NOMO-1 treated with DMSO at 0.1 percent for 48 hours (cell line): ENCODE data around the gene TP53.

Source experiments
- DNase-seq: peaks from one replicate; lab custom pipeline; 2025; ENCODE audit not compliant: unreplicated experiment; lab: John Stamatoyannopoulos, UW

TP53 gene

GRCh38 chr17:7687072-7687907 lies at the start of gene TP53:
Gene TP53, minus strand, starts transcription at chr17:7687490. Its CDS starts 10,896 bp downstream, at chr17:7676594.
- peak; percentile 92 for DNase-seq

- no peak for DNase-seq
Observed at GRCh38 chr17:7732981-7733539, 45.8 kb upstream of the TP53 start.

GRCh38 chr17:7729816-7730215 lies 42.5 kb upstream of the TP53 start:
- peak; percentile 64 for DNase-seq

- DNase-seq: no peak
Observed at GRCh38 chr17:7727886-7728285, 40.6 kb upstream of the TP53 start.

- no peak for DNase-seq
Observed at GRCh38 chr17:7721612-7722011, 34.3 kb upstream of the TP53 start.

- DNase-seq: no peak
Observed at GRCh38 chr17:7720125-7720524, 32.8 kb upstream of the TP53 start.

GRCh38 chr17:7719661-7720060 lies 32.4 kb upstream of the TP53 start:
- no peak for DNase-seq

GRCh38 chr17:7717756-7718350 lies 30.6 kb upstream of the TP53 start:
- DNase-seq: peak; percentile 23

- peak; percentile 39 for DNase-seq
Observed at GRCh38 chr17:7716901-7717755, 29.8 kb upstream of the TP53 start, which contains the start of gene DNAH2. Gene DNAH2, plus strand, starts transcription at chr17:7717744. Its CDS starts 1,991 bp downstream, at chr17:7719735.

GRCh38 chr17:7715936-7716886 lies 28.9 kb upstream of the TP53 start:
- no peak for DNase-seq

GRCh38 chr17:7714721-7715594 lies 27.7 kb upstream of the TP53 start:
- no peak for DNase-seq

GRCh38 chr17:7713782-7714181 lies 26.5 kb upstream of the TP53 start:
- peak; percentile 9 for DNase-seq

GRCh38 chr17:7712111-7712771 lies 25.0 kb upstream of the TP53 start:
- DNase-seq: no peak

- DNase-seq: no peak
Observed at GRCh38 chr17:7711051-7711755, 23.9 kb upstream of the TP53 start.

- DNase-seq: no peak
Observed at GRCh38 chr17:7710301-7710700, 23.0 kb upstream of the TP53 start.

GRCh38 chr17:7709031-7709430 lies 21.7 kb upstream of the TP53 start:
- no peak for DNase-seq

- DNase-seq: no peak
Observed at GRCh38 chr17:7707858-7708750, 20.8 kb upstream of the TP53 start.
